Astrocyte (in vitro differentiated cells and primary cell): Measurements from ENCODE around the gene CELF3. TPM values are rescaled to one million over a fixed set of nuclear protein-coding genes. Genes with fewer than 3 reads are reported as not detected.
"Not testable (repeated sequence)": the region's sequence is repeated elsewhere in the genome, so short reads cannot be mapped to it uniquely, and the experiment has no call there.

ENCODE experiments used
- DNase-seq: peaks from one replicate; pipeline ENCODE4 v3.0.0-alpha.2; 2010; ENCODE audit warnings: low read depth
- FAIRE-seq: peaks from 2 replicates; lab custom pipeline; 2011; peaks lifted over from hg19 to GRCh38; lab: Jason Lieb, UNC
- H2AFZ ChIP-seq: 2 replicates; pipeline ENCODE4 v1.6.0; 2012; ENCODE audit warnings: low read depth, low read length, inconsistent platforms
- H3K27ac ChIP-seq: 2 replicates; pipeline ENCODE4 v1.5.1; 2011; ENCODE audit warnings: low read depth, low read length, inconsistent platforms
- H3K27me3 ChIP-seq: 2 replicates; pipeline ENCODE4 v1.6.0; 2011; ENCODE audit warnings: low read length, inconsistent platforms; ENCODE audit not compliant: insufficient read depth
- H3K36me3 ChIP-seq: 2 replicates; pipeline ENCODE4 v1.5.1; 2011; ENCODE audit warnings: low read length, inconsistent platforms; ENCODE audit not compliant: insufficient read depth
- H3K4me1 ChIP-seq: 2 replicates; pipeline ENCODE4 v1.5.1; 2011; ENCODE audit warnings: low read length, inconsistent platforms; ENCODE audit not compliant: insufficient read depth
- H3K4me2 ChIP-seq: 2 replicates; pipeline ENCODE4 v1.6.0; 2012; ENCODE audit warnings: low read length, inconsistent platforms
- H3K4me3 ChIP-seq: 2 replicates; pipeline ENCODE4 v1.5.1; 2011; ENCODE audit warnings: low read depth, mild to moderate bottlenecking, low read length, inconsistent platforms; ENCODE audit not compliant: insufficient read depth
- H3K79me2 ChIP-seq: 2 replicates; pipeline ENCODE4 v1.6.0; 2012; ENCODE audit warnings: mild to moderate bottlenecking, low read length, inconsistent platforms; ENCODE audit not compliant: insufficient read depth
- H3K9ac ChIP-seq: 2 replicates; pipeline ENCODE4 v1.6.0; 2012; ENCODE audit warnings: mild to moderate bottlenecking, low read length, inconsistent platforms
- H3K9me3 ChIP-seq: 2 replicates; pipeline ENCODE4 v1.5.1; 2012; ENCODE audit warnings: low read depth, mild to moderate bottlenecking, low read length, inconsistent platforms; ENCODE audit not compliant: insufficient read depth
- H4K20me1 ChIP-seq: 2 replicates; pipeline ENCODE4 v1.6.0; 2012; ENCODE audit warnings: low read length, inconsistent platforms; ENCODE audit not compliant: insufficient read depth
- H3K27ac Mint-ChIP-seq: one replicate; pipeline ENCODE4 v1.8.0; 2021; ENCODE audit warnings: mild to moderate bottlenecking, mixed read lengths; ENCODE audit not compliant: unreplicated experiment
- H3K27me3 Mint-ChIP-seq: one replicate; pipeline ENCODE4 v1.8.0; 2021; ENCODE audit warnings: low read depth, mixed read lengths; ENCODE audit not compliant: unreplicated experiment
- H3K36me3 Mint-ChIP-seq: one replicate; pipeline ENCODE4 v1.8.0; 2021; ENCODE audit warnings: low read depth, mixed read lengths; ENCODE audit not compliant: unreplicated experiment
- H3K4me1 Mint-ChIP-seq: one replicate; pipeline ENCODE4 v1.8.0; 2021; ENCODE audit warnings: low read depth, mixed read lengths; ENCODE audit not compliant: unreplicated experiment
- H3K4me3 Mint-ChIP-seq: one replicate; pipeline ENCODE4 v1.8.0; 2021; ENCODE audit warnings: mild to moderate bottlenecking, moderate library complexity, mixed read lengths; ENCODE audit not compliant: unreplicated experiment
- H3K9me3 Mint-ChIP-seq: one replicate; pipeline ENCODE4 v1.8.0; 2021; ENCODE audit warnings: mild to moderate bottlenecking, mixed read lengths; ENCODE audit not compliant: unreplicated experiment
- CTCF ChIP-seq: IDR thresholded peaks from 2 replicates; pipeline ENCODE4 v1.5.1; 2011; ENCODE audit warnings: low read depth, mild to moderate bottlenecking, inconsistent platforms, low read length, moderate library complexity; ENCODE audit not compliant: insufficient read depth
- EZH2 ChIP-seq: IDR thresholded peaks from 2 replicates; pipeline ENCODE4 v1.6.1; 2012; ENCODE audit warnings: mild to moderate bottlenecking, low read length, inconsistent platforms; ENCODE audit not compliant: insufficient read depth
- total RNA-seq: library from RNA; stranded (reverse); gene quantifications from 2 replicates; pipeline ENCODE4 v1.2.1, GENCODE V29; 2021

Gene CELF3
- total RNA-seq, 1 donor from 2014 or later: not detected

- Mint-ChIP-seq H3K4me1 (peaks cover 5% of the 10 kb centered on the region), H3K4me3 (no peak overlapping the region), H3K27ac (no peak overlapping the region), H3K9me3 (no peaks in the 10 kb centered on the region), H3K36me3 (peaks cover 3% of the 10 kb centered on the region), H3K27me3 (no peaks in the 10 kb centered on the region)
- Histone ChIP-seq H3K9ac (no peak overlapping the region), H3K4me2 (no peak overlapping the region), H2AFZ (no peak overlapping the region), H3K79me2 (no peaks in the 10 kb centered on the region), H3K9me3 (no peaks in the 10 kb centered on the region), H3K36me3 (no peaks in the 10 kb centered on the region), H4K20me1 (no peaks in the 10 kb centered on the region), H3K27ac (no peak overlapping the region), H3K4me1 (peaks cover 6% of the 10 kb centered on the region), H3K4me3 (no peak overlapping the region), H3K27me3 (no peaks in the 10 kb centered on the region)
- no peak for TF ChIP-seq CTCF
- TF ChIP-seq EZH2: no peak
- FAIRE-seq (no peak), DNase-seq (no peak)
Measured at GRCh38 chr1:151686561-151686960, 30.0 kb downstream of the CELF3 start.

GRCh38 chr1:151684128-151684527, 32.5 kb downstream of the CELF3 start:
- Histone ChIP-seq H3K36me3 (no peaks in the 10 kb centered on the region), H2AFZ (no peak overlapping the region), H3K4me3 (no peak overlapping the region), H3K79me2 (no peaks in the 10 kb centered on the region), H3K9ac (no peak overlapping the region), H3K4me2 (no peak overlapping the region), H3K4me1 (peaks cover 22% of the 10 kb centered on the region), H4K20me1 (no peaks in the 10 kb centered on the region), H3K9me3 (no peaks in the 10 kb centered on the region), H3K27me3 (no peaks in the 10 kb centered on the region), H3K27ac (no peak overlapping the region)
- no peak overlapping the region for H3K4me3 Mint-ChIP-seq
- peaks cover 20% of the 10 kb centered on the region for H3K4me1 Mint-ChIP-seq
- H3K27ac Mint-ChIP-seq: no peak overlapping the region
- H3K27me3 Mint-ChIP-seq: no peaks in the 10 kb centered on the region
- H3K36me3 Mint-ChIP-seq: peaks cover 2% of the 10 kb centered on the region
- FAIRE-seq (no peak), DNase-seq (no peak)
- H3K9me3 Mint-ChIP-seq: no peaks in the 10 kb centered on the region
- no peak for TF ChIP-seq EZH2
- no peak for TF ChIP-seq CTCF

GRCh38 chr1:151682901-151683300, 33.7 kb downstream of the CELF3 start:
- H4K20me1 ChIP-seq, H3K9me3 Mint-ChIP-seq, H3K9me3 ChIP-seq, H3K27ac Mint-ChIP-seq, H3K27ac ChIP-seq, H3K36me3 ChIP-seq, FAIRE-seq, H3K27me3 Mint-ChIP-seq, H2AFZ ChIP-seq, H3K36me3 Mint-ChIP-seq, H3K4me3 ChIP-seq, DNase-seq, H3K27me3 ChIP-seq, H3K79me2 ChIP-seq, H3K4me3 Mint-ChIP-seq, H3K4me2 ChIP-seq, H3K9ac ChIP-seq: not testable (repeated sequence)
- H3K4me1 ChIP-seq: peaks cover 22% of the 10 kb centered on the region
- H3K4me1 Mint-ChIP-seq: peaks cover 20% of the 10 kb centered on the region
